Kidney (tissue), 14 donors: ENCODE data around the gene TLR10. TPM values are rescaled to one million over a fixed set of nuclear protein-coding genes. Genes with fewer than 3 reads are reported as not detected.

Experiments used
- DNase-seq, 5 donors: peaks; one replicate each; pipeline ENCODE4 v3.0.0-alpha.2; 2013 to 2020
- FAIRE-seq: peaks from 2 replicates; lab custom pipeline; 2012; peaks lifted over from hg19 to GRCh38; lab: Jason Lieb, UNC
- H3K27ac ChIP-seq, 2 donors: one replicate each; pipeline ENCODE4 v1.7.0; 2013; ENCODE audit warnings: low read depth in 2 of 2, low read length in 2 of 2, inconsistent platforms in 1 of 2
- H3K27me3 ChIP-seq: one replicate; pipeline ENCODE4 v1.7.1; 2013; ENCODE audit warnings: low read length, inconsistent platforms; ENCODE audit not compliant: control insufficient read depth, insufficient read depth
- H3K36me3 ChIP-seq, 3 donors: one replicate each; pipeline versions ENCODE4 v1.7.0 to v1.7.1; 2013; ENCODE audit warnings: low read length in 3 of 3, control low read depth in 1 of 3, inconsistent platforms in 1 of 3; ENCODE audit not compliant: insufficient read depth in 3 of 3, control insufficient read depth in 2 of 3
- H3K4me1 ChIP-seq, 3 donors: one replicate each; pipeline versions ENCODE4 v1.7.0 to v1.7.1; 2013; ENCODE audit warnings: low read length in 3 of 3, inconsistent platforms in 1 of 3, low read depth in 1 of 3; ENCODE audit not compliant: control insufficient read depth in 2 of 3, insufficient read depth in 2 of 3
- H3K4me3 ChIP-seq, 3 donors: one replicate each; pipeline versions ENCODE4 v1.7.0 to v1.8.1; 2013; ENCODE audit warnings: low read length in 3 of 3, control low read depth in 1 of 3, inconsistent platforms in 1 of 3
- H3K9ac ChIP-seq, 3 donors: one replicate each; pipeline versions ENCODE4 v1.7.0 to v1.7.1; 2013; ENCODE audit warnings: low read length in 3 of 3, control low read depth in 1 of 3, inconsistent platforms in 1 of 3
- H3K9me3 ChIP-seq, 3 donors: one replicate each; pipeline versions ENCODE4 v1.7.0 to v1.7.1; 2013; ENCODE audit warnings: low read length in 3 of 3, control low read depth in 1 of 3, inconsistent platforms in 1 of 3; ENCODE audit not compliant: control insufficient read depth in 2 of 3, insufficient read depth in 1 of 3
- CTCF ChIP-seq: IDR thresholded peaks from 3 replicates; pipeline ENCODE4 v1.5.1; 2012; ENCODE audit warnings: mild to moderate bottlenecking, moderate library complexity, borderline replicate concordance; ENCODE audit not compliant: insufficient read depth; ENCODE audit errors: extremely low read depth
- intact Hi-C: fragments of 100-400 bp; cut with DNase I; formaldehyde crosslinking; loops from one replicate; pipeline ENCODE4 v1.11.1; 2022
- polyA plus RNA-seq: library from polyadenylated mRNA; stranded (reverse); fragments of 350-450 nt; fragmentation: Illumina TruSeq; extraction: RNeasy Lipid Tissue Mini Kit (QIAGEN cat#74804); gene quantifications from one replicate; pipeline ENCODE4 v1.2.3, GENCODE V29; 2014; ENCODE audit warnings: low read depth, low replicate concordance; ENCODE audit not compliant: insufficient read depth
- total RNA-seq: library from RNA; stranded (reverse); fragmentation: NEBNext Ultra II Directional; extraction: Animal tissue kit (Norgen Biotek cat#: 25700); gene quantifications from one replicate; pipeline ENCODE4 v1.2.1, GENCODE V29; 2021
- donor health status: control.
- donor health status: control.
- donor health status: control.
- donor health status: control.
- donor health status: control.
- donor health status: DM: yes; HTN: yes; CAD: no.
- donor health status: Normal renal cell carcinoma (clear cell type).

Gene TLR10
- total and polyA plus RNA-seq, 2 donors from 2014 or later, result 0.11 to 2.0 TPM

DNA sequence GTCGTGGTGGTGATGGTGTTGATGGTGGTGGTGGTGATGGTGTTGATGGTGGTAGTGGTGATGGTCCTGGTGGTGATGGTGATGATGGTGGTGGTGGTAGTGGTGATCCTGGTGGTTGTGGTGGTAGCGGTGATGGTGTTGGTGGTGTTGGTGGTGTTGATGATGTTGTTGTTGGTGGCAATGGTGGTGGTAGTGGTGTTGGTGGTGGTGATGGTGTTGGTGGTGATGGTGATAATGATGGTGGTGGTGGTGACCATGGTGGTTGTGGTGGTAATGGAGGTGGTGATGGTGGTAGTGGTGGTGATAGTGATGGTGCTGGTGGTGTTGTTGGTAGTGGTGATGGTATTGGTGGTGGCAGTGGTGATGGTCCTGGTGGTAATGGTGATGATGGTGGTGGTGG, 49.1 kb downstream of the TLR10 start:
- no peak overlapping the region for H3K27ac ChIP-seq
- no peak for FAIRE-seq
- H3K9me3 ChIP-seq, result no peaks in the 10 kb centered on the region
- no peaks in the 10 kb centered on the region for H3K36me3 ChIP-seq
- H3K9ac ChIP-seq, result no peak overlapping the region
- peak overlapping the region in 1 of 3 donors; percentile 12 for H3K4me3 ChIP-seq
- TF ChIP-seq CTCF, result no peak
- intact Hi-C loops, result no loop called here
- DNase-seq, result no peak
- no peaks in the 10 kb centered on the region for H3K27me3 ChIP-seq
- no peaks in the 10 kb centered on the region for H3K4me1 ChIP-seq

- no peak overlapping the region for H3K4me3 ChIP-seq
- H3K9me3 ChIP-seq, result no peaks in the 10 kb centered on the region
- TF ChIP-seq CTCF, result peak; percentile 89
- no peaks in the 10 kb centered on the region for H3K4me1 ChIP-seq
- peak; percentile 81 to 91 (median 88) for DNase-seq
- intact Hi-C loops, result loop anchor here (2.0 kb wide), 1 partner anchor 550 kb away; no protein-coding TSS in a partner anchor
- FAIRE-seq, result no peak
- no peak overlapping the region for H3K9ac ChIP-seq
- no peaks in the 10 kb centered on the region for H3K27me3 ChIP-seq
- no peaks in the 10 kb centered on the region for H3K36me3 ChIP-seq
- H3K27ac ChIP-seq, result no peak overlapping the region
These were observed 51.8 kb downstream of the TLR10 start for GRCh38 chr4:38730830-38731646.

- H3K9me3 ChIP-seq, result no peaks in the 10 kb centered on the region
- no peak for FAIRE-seq
- H3K36me3 ChIP-seq, result no peaks in the 10 kb centered on the region
- intact Hi-C loops, result loop anchor here (2.0 kb wide), 1 partner anchor 550 kb away; no protein-coding TSS in a partner anchor
- no peak for DNase-seq
- H3K4me1 ChIP-seq, result no peaks in the 10 kb centered on the region
- no peak overlapping the region for H3K9ac ChIP-seq
- H3K27me3 ChIP-seq, result no peaks in the 10 kb centered on the region
- no peak overlapping the region for H3K4me3 ChIP-seq
- no peak for TF ChIP-seq CTCF
- H3K27ac ChIP-seq, result no peak overlapping the region
These were observed 52.3 kb downstream of the TLR10 start for GRCh38 chr4:38730493-38730829.
